HG03097 (cell line): Measurements from ENCODE around the gene MRGPRE.

ENCODE experiments used
- ATAC-seq: cut with Tn5 transposase; IDR thresholded peaks from one replicate; pipeline ENCODE4 v1.9.1; 2021; ENCODE audit not compliant: unreplicated experiment, low FRiP score

Gene MRGPRE

DNA sequence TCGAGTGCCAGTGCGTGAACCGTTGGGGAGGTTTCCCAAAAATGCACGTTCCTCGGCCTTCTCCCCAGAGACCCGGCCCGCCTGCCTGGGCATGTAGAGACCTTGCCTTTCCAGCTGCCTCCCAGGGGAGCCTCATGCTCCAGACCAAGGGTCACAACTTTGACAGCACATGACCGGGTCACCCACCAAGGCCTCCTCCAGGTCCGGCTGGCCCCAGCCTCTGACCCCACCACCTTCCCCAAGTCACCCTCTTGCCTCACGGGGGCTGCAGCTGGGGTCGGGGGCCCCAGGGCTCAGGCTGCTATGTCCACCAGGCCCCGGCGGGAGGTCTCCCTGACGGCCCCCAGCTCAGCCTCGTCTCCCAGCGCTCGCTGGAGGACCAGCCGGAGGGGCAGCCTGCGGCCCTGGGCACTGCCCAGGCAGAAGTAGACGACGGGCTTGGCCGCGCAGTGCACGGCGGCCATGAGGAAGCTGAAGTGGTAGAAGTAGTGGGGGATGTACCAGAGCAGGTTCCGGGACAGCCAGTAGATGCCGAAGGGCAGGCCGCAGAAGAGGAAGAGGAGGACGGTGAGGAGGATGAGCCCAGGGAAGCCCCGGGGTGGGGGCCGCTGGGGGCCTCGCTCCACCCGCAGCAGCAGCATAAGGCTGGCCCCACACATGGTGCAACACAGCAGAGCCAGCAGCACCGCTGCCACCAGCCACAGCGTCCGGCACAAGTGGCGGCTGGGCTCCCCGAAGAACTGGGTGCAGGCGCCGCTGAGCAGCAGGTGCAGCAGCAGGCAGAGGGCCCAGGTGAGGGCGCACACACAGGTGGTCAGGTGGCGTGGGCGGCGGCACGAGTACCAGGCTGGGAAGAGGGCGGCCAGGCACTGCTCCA is 4.4 kb downstream of the MRGPRE start:
- ATAC-seq = no peak

DNA sequence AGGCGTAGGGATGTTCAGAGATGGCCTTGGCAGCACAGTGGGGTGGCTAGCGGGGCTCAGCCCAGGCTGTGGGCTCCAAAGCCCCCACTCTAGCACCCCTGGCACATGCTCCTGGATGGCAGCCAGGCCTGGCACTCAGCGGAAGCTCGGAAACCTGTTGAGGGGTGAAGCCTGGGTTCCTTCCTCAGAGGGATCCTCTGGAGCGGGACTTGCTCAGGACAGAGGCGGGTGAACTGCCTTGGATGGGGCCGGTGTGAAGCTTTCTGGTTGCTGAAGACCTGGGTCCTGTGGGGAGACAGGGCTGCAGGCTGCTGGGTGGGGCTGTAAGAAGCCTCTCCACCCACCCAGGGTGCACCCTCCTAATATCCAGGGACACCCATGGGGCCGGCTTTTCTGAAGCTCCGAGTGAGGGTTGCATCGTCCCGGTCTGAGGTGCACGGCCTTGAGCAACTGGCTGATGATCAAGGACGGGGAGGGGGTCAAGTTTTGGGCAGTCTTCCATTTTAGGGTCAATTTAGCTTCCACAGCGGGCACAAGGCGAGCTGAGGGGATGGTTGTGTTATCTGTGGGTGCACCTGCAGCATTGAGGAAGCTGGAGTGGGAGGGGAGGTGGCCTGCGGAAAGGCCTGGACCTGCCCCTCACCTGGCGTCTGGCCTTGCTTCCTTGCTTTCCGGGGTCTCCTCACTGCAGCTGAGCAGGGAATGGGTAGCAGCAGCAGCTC is 5.2 kb downstream of the MRGPRE start:
- ATAC-seq = no peak

DNA sequence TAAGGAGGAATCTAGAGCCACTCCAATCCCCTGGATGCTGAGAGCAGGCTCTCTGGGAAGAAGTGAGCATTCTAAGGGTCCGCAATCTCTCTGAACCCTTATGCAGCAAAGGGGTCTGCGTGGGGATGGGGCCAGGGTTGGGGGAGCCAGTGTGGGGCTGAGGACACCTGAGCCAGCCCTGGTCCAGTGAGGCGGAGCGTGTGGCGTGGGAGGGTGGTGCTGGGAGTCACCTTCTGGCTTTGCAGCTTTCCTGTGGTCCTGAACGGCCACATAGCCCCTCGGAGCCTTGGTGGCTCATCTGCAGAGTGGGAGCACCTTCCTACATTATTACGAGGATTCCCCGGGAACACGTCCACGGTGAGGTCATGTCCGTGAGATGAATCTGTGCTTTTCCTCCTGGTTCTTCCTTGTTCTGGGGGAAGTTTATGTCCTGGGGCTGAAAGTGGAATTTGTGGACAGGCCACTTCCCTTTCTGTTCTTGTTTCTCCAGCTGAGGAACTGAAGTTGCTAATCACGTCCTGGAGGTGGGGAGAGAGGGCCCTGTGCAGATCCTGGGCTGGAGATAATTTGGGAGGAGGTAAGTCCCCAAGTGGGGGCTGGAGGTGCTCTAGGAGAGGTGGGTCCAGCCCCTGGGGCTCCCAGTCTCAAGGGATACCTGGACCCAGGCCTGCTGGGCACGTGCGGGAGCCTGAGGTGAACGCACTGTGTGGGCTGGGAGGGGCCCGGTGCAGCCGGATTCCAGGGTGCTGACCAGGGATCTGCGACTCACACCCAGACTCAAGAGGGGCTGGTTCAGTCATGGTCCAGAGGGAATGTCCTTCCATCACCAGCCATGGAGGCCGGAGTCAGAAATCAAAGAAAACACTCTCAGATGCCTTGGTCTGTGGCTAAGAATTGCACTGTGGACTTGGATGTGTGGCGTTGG is 6.1 kb downstream of the MRGPRE start:
- no peak for ATAC-seq

DNA sequence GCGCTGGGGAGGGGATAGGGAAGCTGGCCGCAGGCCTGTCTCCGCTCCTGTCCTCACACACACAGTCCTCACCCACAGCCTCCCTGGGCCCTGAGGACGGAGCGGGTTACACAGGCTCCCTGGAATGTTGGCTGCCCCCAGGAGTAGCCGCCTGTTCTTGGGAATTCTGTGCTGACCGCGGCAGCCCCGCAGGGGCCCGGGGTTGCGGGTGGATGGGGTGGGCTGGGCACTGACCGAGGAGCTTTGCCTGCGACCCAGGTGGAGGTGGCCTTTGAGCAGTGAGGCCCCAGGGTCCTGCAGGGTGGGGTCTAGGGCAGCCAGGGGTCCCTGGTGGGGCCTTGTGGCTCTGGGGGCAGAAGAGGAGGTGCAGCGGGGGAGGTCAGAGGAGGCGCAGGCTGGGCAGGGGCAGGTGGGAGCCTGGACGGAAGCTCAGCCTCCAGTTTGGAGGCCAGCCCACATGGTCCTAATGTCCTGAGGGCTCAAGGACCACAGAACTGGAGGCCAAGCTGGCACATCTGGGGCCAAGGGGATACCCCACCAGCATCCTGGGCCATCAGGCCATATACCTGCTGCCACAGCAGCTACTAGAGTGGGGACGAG is 7.0 kb downstream of the MRGPRE start:
- ATAC-seq = no peak

DNA sequence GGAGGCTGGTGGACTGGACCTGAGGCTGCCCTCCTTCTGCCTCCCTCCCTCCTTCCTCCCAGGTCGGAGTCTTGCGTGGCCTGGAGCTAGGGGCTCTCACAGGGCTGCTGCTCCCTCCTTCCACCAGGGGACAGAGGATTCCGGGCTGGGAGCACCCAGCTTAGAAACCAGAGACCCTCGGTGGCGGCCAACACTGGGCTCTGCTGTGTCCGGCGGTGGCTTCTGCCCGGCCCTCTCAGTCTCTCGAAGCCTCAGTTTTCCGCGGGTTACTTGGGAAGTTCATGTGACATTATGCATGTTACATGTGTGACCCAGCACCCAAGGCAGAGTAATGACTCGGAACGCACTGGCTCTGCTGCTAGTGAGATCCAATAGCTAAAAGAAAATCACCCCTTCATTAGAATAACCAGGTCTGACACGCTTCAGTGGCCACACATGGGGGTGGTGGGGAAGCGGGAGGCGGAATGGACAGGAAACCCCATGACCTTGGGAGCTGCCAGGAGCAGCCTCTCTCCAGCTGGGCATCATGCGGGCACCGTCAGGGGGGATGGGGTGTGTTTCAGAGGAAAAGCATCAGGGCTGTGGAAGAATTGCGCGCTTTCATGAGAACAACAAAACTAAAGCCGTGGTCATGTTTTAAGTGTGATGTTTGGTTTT is 7.7 kb downstream of the MRGPRE start:
- no peak for ATAC-seq

DNA sequence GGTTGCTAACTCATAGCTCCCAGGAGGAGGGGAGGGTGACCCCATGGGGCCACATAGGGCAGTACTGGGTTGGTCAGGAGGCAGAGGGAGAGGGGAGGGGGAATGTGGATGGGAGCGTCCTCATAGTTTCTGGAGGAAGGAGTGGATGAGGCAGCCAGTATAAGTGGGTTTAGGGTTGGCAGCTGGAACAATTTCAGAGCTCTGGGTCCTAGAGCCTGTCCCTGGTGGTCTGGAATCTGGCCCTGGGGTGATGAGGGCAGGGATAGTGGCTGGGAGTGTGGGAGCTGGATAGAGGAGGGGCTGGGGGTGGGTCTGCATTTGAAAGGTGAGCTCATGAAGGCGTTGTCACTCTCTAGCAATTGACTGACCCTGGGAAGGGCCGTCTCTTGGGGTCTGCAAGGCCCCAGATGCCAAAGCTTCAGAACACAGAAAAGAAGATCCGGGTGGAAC is 8.3 kb downstream of the MRGPRE start:
- no peak for ATAC-seq

DNA sequence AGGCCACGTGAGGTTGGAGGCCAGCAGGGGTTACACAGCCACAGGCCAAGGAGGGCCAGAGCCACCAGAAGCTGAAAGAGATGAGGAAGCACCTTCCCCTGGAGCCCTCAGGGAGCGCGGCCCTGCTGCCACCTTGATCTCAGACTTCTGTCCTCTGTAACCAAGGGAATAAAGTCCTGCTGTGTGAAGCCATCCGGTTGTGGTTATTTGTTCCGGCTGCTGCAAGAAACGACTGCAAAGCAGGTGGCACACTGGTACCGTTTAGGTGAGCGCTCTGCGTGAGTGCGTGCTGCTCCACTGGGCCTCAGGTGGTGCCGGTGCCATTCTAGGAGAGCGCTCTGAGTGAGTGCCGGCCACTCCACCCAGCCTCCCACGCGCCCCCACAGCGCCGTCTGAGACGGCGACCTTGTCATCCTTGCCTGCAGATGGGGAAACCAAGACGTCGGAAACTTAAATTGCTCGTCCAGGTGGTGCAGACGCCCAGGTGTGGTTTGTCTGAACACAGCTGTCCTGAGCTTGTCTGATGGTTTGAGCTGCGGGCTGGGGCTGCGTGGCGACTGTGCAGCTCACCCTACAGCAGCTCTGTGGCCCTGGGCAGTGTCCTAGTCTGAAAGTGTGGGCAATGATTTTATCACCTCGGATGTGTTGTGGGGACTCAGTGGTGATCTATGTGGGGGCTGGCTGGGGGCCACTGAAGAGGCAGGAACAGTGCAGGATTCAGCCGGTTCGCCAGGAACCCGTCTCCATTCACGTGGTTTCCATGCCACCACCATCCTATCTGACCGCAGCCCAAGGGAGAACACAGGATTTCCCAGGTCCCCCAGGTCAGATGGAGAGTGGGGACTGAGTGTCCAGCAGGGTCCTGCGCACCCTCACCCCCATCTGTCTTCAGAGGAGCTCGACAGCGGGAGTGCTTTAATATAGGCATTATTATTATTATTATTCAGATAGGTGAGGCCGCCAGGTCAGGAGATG is 9.0 kb downstream of the MRGPRE start:
- ATAC-seq = no peak

DNA sequence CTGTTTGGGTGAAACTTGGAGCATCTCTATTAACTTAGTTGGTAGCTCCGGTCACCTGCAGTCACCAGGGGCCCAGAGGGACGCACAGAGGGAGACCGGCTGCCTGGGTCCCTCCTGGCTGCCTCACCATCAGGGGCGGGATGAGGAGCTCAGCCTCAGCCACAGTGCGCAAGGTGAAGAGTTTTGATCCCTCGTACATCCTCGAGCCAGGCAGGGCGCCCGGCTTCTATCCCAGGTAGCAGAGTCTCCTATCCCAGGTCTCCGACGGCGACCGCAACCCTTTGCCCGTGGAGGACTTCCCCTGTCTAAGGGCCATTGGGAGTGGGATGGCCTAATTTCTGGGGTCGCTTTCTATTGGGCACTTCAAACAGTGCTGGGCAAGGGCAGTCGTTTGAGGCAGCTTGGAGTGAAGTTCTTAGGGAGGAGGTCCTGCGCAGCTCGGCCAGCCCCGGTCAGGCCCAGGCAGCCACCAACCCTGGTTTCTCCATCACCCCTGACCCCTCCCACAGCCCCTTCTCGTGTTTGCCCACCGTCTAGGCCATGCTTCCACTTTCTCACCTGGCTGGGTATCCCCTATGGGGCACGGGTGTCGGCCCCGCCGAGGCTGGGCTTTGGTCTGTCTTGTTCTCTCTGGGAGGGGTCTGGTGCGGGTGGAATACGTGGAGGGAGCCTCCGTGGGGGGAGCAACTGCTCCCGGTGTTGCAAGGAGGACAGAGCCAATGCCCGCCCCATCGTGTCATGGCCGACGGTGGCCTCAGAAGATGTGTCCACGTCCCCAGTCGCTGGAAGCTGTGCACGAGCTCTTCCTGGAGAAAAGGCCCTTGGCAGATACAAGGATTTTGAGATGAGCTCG is 10.0 kb downstream of the MRGPRE start:
- no peak for ATAC-seq

DNA sequence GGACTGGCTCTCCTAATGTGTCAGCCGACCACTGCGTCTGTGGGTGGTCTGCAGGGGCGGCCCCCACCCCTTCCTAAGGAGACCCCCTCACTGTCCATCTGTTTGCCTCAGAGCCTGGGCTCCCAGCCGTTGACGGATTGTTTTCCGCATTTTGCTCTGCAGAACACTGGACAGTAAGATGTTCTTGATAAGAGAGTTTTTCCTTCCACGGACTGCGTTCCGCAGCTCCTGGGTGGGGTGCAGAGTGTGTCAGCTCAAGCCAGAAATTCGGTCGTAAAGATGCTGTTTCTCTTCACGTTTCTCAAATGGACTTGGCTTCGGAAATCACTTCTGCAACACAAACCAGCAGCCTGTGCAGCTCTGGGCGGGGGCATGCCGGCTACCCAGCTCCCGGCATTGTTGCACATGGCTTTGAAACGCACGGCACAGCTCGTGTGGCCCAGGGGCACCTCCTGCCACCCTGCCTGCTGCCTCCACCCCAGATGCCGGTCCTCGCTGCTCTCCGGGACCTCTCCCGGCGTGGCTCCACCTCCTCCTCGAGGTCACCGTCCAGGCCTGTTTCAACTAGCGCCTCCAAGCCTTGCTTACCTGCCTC is 10.7 kb downstream of the MRGPRE start:
- no peak for ATAC-seq

DNA sequence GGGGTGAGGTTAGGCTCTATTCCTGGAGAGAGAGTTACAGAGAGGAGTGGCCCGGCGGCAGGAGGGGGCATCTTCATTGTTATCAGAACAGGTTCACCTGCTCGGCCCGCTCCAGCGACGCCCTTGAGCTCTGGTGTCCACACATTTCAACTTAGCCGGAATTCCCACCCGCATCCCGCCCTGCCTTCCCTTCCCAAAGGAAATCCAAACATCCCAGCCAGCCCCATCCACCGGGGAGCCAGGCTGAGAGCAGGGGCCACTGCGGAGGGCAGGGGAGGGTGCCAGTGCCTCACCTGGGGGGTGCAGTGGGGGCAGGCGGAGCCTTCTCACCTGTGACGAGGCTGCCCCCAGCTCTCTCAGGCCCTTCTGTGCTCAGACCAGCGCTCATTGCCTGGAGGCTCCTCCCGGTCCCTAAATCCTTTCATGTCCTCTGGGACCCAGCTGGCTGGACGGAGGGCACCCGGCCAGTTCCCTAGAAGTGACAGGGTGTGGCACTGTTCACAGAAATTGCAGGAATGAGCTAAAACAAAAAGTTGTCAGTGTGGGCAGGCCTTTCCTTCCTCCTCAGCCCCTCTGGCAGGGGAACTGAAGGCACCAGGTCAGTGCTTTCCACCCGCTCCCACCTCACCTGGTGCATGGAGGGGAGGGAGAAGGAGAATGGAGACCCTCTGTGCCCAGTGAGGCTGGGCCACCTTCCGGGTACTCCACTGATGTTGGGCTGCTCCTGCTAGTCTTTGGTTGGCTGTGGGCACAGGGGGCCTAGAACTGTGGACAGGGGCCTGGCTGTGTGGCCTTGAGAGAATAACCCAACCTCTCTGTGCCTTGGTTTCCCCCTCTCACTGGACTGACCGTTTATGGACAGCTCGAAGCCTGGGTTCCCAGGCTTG is 11.5 kb downstream of the MRGPRE start:
- ATAC-seq = no peak

DNA sequence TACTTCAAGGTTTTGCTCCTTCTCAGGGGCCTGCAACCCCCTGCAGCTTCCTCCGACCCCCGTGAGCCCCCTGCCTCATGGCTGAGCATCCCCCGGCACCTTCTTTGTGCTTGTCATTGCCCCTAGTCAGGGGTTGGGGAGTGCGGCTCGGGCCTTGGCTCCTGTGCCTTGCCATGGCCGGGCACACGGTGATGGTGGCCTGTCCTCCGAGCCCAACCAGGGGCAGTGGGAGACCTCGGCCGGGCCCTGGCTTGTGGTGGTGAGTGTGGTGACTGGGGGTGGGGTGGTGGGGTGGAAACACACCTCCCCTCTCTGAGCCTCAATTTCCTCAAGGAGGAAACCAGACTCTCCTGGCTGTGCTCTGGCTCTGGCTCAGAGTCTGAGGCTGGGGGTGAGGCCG is 12.1 kb downstream of the MRGPRE start:
- no peak for ATAC-seq

DNA sequence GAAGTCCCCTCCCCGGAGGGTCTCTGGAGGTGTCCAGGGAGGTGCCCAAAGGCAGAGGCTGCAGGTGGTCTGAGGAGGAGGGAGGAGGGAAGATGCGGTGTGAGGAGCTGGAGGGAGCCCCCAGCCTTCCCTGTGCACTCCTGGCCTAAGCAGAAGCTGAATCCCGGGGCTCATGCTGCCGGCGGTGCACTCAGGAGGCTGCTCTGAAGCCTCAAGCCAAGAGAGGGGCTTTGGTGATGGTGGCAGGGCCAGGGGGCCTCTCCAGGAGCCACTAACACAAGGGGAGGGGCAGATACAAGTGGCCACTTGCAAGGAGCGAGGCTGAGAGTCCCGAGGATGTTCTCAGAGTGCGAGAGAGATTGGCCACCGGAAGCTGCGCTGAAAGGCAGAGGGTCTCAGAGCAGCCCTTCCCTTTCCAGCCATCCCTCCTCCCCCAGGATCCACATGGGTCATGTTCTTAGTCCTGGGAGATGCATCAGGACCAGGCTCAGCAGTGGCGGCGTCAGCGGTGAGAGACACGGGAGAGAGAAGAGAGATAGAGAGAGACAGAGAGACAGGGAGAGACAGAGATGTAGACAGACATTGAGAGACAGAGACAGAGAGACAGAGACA is 12.8 kb downstream of the MRGPRE start:
- no peak for ATAC-seq

DNA sequence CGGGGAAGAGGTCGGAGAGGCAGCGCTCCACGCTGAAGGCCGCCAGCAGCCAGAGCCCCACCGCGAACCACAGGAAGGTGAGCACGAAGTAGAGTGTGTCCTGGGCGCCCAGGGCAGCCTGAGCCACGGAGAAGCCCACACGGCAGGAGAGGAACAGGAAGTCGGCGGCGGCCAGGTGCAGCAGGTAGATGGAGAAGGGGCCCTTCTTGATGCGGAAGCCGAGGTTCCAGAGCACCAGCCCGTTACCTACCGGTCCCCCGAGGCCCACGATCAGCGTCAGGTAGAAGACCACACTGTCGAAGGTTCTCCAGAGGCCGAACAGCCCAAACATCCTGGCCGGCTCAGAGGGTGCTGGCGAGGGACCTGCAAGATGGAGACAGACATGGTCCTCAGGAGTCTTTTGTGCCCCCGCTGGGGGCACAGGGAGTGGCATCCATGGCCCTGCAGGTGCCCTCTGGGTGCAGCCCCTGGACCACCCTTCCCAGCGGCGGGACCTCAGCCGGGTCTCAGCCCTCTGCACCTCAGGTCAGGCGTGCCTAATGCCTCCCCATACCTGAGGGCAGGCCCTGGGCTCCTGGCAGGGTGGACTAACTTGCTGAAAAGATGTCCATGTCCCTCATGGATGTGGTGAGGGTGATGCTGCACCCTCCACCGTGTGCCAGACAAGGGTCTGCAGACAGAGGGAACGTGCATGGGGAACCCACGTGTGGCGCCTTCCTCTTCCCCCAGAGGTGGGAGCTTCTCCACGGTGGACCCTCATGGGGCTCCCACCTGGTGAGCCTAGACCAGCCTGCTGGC is 13.5 kb downstream of the MRGPRE start, which contains the start of gene MRGPRG:
TSS of gene MRGPRG (minus strand) at position 331 of the 798 bp plus-strand sequence. CDS start at position 331, 0 bp downstream.
- ATAC-seq = no peak

DNA sequence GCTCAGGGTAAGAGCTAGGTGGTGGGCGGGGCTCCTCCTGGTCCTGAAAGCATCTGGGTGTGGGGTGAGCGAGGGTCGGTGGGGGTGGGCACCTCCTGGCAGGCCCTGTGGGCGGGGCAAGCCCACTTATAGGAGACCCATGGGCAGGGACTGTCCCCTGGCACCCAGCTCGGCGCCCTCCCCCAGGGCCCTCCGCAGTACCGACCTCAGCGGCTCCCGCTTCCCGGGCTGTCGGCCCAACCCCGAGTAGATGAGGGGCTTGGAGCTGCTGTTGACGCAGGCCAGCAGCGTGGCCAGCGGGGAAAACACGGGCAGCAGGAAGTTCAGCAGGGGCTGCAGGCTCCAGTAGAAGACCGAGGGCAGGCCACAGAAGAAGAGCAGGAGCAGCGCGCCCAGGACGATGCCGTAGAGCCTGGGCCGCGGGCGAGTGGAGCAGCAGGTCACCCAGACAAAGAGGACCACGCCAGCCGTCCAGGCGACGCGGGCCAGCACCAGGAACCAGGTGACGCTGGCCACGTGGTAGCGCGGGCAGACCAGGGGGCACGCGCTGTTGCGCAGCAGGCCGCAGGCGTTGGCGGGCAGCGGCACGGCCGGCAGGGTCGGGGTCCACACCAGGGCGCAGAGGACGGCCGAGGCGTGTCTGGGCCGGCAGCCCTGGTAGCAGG is 14.3 kb downstream of the MRGPRE start:
- ATAC-seq = no peak
